Pons (tissue), 1 donor: ENCODE data around the gene HDAC8.

Experiments
- DNase-seq: peaks from one replicate; pipeline ENCODE4 v3.0.0-alpha.2; 2016; ENCODE audit warnings: low spot score

HDAC8 gene

DNA sequence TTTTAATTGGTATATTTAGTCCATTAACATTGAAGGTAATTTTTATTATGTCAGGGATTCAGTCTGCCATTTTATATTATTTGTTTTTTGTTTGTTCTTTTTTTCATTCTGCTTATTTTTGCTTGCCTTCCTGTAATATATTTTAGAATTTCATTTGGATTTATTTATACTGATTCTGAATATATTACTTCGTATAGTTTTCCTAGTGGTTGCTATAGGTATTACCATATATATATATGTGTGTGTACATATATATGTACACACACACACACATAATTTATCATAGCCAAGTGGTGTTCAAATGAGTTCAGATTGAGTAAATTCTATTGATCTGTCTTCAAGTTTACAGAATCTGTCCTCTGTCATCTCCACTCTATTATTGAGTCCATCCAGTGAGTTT, 278.1 kb downstream of the HDAC8 start:
- no peak for DNase-seq

DNA sequence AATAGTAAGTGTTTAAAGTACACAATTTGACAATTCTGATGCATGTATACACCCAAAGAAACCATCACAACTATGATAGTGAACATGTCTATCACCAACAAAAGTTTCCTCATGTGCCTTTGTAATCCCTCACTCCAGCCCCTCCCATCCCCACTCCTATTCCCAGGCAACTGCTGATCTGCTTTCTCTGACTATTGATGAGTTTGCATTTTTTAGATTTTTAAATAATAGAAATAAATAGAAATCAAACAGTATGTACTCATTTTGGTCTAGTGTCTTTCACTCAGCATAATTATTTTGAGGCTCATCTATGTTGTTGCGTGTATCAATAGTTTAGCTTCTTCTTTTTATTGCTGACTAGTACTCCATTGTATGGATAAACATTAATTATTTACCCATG, 290.3 kb downstream of the HDAC8 start:
- no peak for DNase-seq

DNA sequence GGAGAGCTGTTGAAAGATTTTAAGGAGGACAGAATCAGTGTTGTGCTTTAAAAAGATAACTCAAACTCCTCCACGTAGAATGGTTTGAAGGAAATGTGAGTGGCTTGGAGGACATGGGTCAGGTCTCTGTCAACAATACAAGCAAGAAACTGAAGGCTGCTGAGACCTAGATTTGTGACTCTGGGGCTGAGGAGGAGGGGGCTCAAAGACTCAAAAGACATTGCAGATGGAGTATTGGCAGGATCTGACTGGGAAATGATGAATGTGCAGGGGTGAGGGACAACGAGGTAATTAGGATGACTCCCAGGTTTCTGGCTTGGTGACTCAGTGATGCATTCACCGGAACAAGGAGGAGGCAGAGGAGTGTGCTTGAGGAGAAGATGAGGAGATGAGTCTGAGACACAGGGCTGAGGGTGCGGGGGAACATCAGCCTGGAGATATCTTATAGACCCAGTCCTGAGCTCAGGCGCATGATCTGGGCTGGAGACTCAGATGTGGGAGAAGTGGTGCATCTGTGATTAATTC, 292.3 kb downstream of the HDAC8 start:
- no peak for DNase-seq
